Nephron progenitor cell (in vitro differentiated cells): ENCODE data around the gene SEMA3C.

ENCODE experiments used
- DNase-seq: peaks from one replicate; pipeline ENCODE4 v3.0.0; 2021
- H3K27ac Mint-ChIP-seq: 2 replicates; pipeline ENCODE4 v1.8.0; 2021; ENCODE audit warnings: mild to moderate bottlenecking, moderate library complexity, mixed read lengths
- H3K27me3 Mint-ChIP-seq: 2 replicates; pipeline ENCODE4 v1.8.0; 2021; ENCODE audit warnings: mild to moderate bottlenecking, low read depth, mixed read lengths; ENCODE audit not compliant: poor library complexity
- H3K36me3 Mint-ChIP-seq: 2 replicates; pipeline ENCODE4 v1.8.0; 2021; ENCODE audit warnings: low read depth, mixed read lengths
- H3K4me1 Mint-ChIP-seq: 2 replicates; pipeline ENCODE4 v1.8.0; 2021; ENCODE audit warnings: mixed read lengths
- H3K4me3 Mint-ChIP-seq: 2 replicates; pipeline ENCODE4 v1.8.0; 2021; ENCODE audit warnings: mild to moderate bottlenecking, moderate library complexity, mixed read lengths
- H3K9me3 Mint-ChIP-seq: 2 replicates; pipeline ENCODE4 v1.8.0; 2021; ENCODE audit warnings: mild to moderate bottlenecking, moderate library complexity, mixed read lengths
- CTCF ChIP-seq: fragments of 200-600 bp; sonication (generic); IDR thresholded peaks from 2 replicates; pipeline ENCODE4 v1.5.0; 2021; ENCODE audit warnings: antibody characterized with exemption

SEMA3C gene

GRCh38 chr7:80910228-80910627, 8.6 kb downstream of the SEMA3C start:
- Mint-ChIP-seq H3K36me3 (peaks cover 44% of the 10 kb centered on the region), H3K27ac (no peak overlapping the region), H3K4me1 (peaks cover 59% of the 10 kb centered on the region), H3K9me3 (no peaks in the 10 kb centered on the region), H3K27me3 (no peaks in the 10 kb centered on the region), H3K4me3 (no peak overlapping the region)
- no peak for TF ChIP-seq CTCF
- DNase-seq = no peak

GRCh38 chr7:80908360-80908797, 10.5 kb downstream of the SEMA3C start:
- H3K27me3 Mint-ChIP-seq = no peaks in the 10 kb centered on the region
- DNase-seq = no peak
- H3K36me3 Mint-ChIP-seq = peaks cover 38% of the 10 kb centered on the region
- no peak for TF ChIP-seq CTCF
- H3K4me1 Mint-ChIP-seq = peaks cover 42% of the 10 kb centered on the region
- H3K27ac Mint-ChIP-seq = no peak overlapping the region
- no peaks in the 10 kb centered on the region for H3K9me3 Mint-ChIP-seq
- no peak overlapping the region for H3K4me3 Mint-ChIP-seq

- Mint-ChIP-seq H3K9me3 (no peaks in the 10 kb centered on the region), H3K4me1 (peaks cover 42% of the 10 kb centered on the region), H3K4me3 (no peak overlapping the region), H3K36me3 (peaks cover 38% of the 10 kb centered on the region), H3K27ac (no peak overlapping the region), H3K27me3 (no peaks in the 10 kb centered on the region)
- TF ChIP-seq CTCF = no peak
- DNase-seq = no peak
Measured at GRCh38 chr7:80907612-80908011, 11.2 kb downstream of the SEMA3C start.

GRCh38 chr7:80907141-80907601, 11.7 kb downstream of the SEMA3C start:
- no peak for TF ChIP-seq CTCF
- Mint-ChIP-seq H3K4me1 (peaks cover 42% of the 10 kb centered on the region), H3K36me3 (peaks cover 38% of the 10 kb centered on the region), H3K27ac (no peak overlapping the region), H3K9me3 (no peaks in the 10 kb centered on the region), H3K27me3 (no peaks in the 10 kb centered on the region), H3K4me3 (no peak overlapping the region)
- DNase-seq = no peak

GRCh38 chr7:80905334-80905733, 13.5 kb downstream of the SEMA3C start:
- peaks cover 37% of the 10 kb centered on the region for H3K36me3 Mint-ChIP-seq
- H3K9me3 Mint-ChIP-seq = no peaks in the 10 kb centered on the region
- no peak overlapping the region for H3K4me3 Mint-ChIP-seq
- no peak overlapping the region for H3K27ac Mint-ChIP-seq
- H3K27me3 Mint-ChIP-seq = no peaks in the 10 kb centered on the region
- H3K4me1 Mint-ChIP-seq = peaks cover 36% of the 10 kb centered on the region
- no peak for DNase-seq
- TF ChIP-seq CTCF = no peak

- H3K36me3 Mint-ChIP-seq = peaks cover 47% of the 10 kb centered on the region
- peaks cover 19% of the 10 kb centered on the region for H3K4me1 Mint-ChIP-seq
- H3K4me3 Mint-ChIP-seq = no peak overlapping the region
- DNase-seq = no peak
- no peaks in the 10 kb centered on the region for H3K27me3 Mint-ChIP-seq
- H3K27ac Mint-ChIP-seq = no peak overlapping the region
- no peaks in the 10 kb centered on the region for H3K9me3 Mint-ChIP-seq
- TF ChIP-seq CTCF = no peak
Measured at GRCh38 chr7:80902716-80903308, 16.0 kb downstream of the SEMA3C start.
